ENCODE results near the gene FAAH. TPM values are rescaled to one million over a fixed set of nuclear protein-coding genes. Genes with fewer than 3 reads are reported as not detected.

Gene FAAH
- total RNA-seq, 4 donors from 2014 or later: 103 to 199 (median 152) TPM

DNA sequence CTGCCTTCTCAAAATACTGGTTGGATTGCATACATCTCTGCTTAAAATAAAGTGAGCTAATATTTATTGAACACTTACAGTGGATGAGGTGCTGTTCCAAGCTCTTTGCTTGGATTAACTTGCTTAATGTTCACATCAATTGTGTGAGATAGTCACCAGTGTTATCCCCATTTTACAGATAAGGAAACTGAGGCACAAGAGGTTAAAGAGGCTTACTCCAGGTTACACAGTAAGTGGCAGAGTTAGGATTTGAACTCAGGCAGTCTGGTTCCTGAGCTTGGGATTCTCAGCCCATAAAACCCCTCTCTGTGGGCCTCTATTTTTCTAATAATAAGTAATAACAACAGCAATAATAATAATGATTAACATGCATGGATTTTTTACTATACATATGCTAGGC, 13.6 kb upstream of the FAAH start:
- H3K27ac ChIP-seq: no peak overlapping the region
- no peaks in the 10 kb centered on the region for H3K4me1 ChIP-seq
- H3K9me3 ChIP-seq: no peaks in the 10 kb centered on the region
- no peaks in the 10 kb centered on the region for H3K27me3 ChIP-seq
- intact Hi-C loops (cut with DNase I): no loop called here
- H3K4me3 ChIP-seq (replicated peaks in 1 of 3): no peak overlapping the region
- DNase-seq: no peak
- TF ChIP-seq, protein P1, sequence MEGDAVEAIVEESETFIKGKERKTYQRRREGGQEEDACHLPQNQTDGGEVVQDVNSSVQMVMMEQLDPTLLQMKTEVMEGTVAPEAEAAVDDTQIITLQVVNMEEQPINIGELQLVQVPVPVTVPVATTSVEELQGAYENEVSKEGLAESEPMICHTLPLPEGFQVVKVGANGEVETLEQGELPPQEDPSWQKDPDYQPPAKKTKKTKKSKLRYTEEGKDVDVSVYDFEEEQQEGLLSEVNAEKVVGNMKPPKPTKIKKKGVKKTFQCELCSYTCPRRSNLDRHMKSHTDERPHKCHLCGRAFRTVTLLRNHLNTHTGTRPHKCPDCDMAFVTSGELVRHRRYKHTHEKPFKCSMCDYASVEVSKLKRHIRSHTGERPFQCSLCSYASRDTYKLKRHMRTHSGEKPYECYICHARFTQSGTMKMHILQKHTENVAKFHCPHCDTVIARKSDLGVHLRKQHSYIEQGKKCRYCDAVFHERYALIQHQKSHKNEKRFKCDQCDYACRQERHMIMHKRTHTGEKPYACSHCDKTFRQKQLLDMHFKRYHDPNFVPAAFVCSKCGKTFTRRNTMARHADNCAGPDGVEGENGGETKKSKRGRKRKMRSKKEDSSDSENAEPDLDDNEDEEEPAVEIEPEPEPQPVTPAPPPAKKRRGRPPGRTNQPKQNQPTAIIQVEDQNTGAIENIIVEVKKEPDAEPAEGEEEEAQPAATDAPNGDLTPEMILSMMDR (IDR thresholded peaks at IDR 0.05): no peak
- TF ChIP-seq POLR2A (IDR thresholded peaks at IDR 0.05): no peak
- H3K36me3 ChIP-seq: no peaks in the 10 kb centered on the region

GRCh38 chr1:46393510-46393909, 607 bp upstream of the FAAH start:
- DNase-seq: no peak
- H3K27ac ChIP-seq: peak overlapping the region in 2 of 3 donors; percentile 82
- intact Hi-C loops (cut with DNase I): no loop called here
- 90 to 91% methylated on average over 12 of the region's 12 CpGs for WGBS, 2 donors
- H3K4me3 ChIP-seq (replicated peaks in 1 of 3): no peak overlapping the region
- no peak for TF ChIP-seq POLR2A (IDR thresholded peaks at IDR 0.05)
- TF ChIP-seq, protein P1 (IDR thresholded peaks at IDR 0.05): no peak
- H3K9me3 ChIP-seq: no peaks in the 10 kb centered on the region
- no peaks in the 10 kb centered on the region for H3K36me3 ChIP-seq
- H3K27me3 ChIP-seq: no peaks in the 10 kb centered on the region
- peaks cover 20 to 22% of the 10 kb centered on the region in 2 donors for H3K4me1 ChIP-seq

GRCh38 chr1:46394872-46395465, 852 bp downstream of the FAAH start:
- TF ChIP-seq POLR2A (IDR thresholded peaks at IDR 0.05): peak in 1 of 2 donors; percentile 32
- TF ChIP-seq, protein P1 (IDR thresholded peaks at IDR 0.05): no peak
- Histone ChIP-seq H3K27me3 (no peaks in the 10 kb centered on the region), H3K36me3 (no peaks in the 10 kb centered on the region), H3K9me3 (no peaks in the 10 kb centered on the region), H3K4me3 (replicated peaks in 1 of 3) (peak overlapping the region; percentile 6 to 52 (median 31)), H3K27ac (peak overlapping the region; percentile 82 to 85 (median 82)), H3K4me1 (peaks cover 24 to 31% of the 10 kb centered on the region in 2 donors)
- peak; percentile 87 to 90 for DNase-seq
- WGBS, 2 donors: 9 to 31% methylated on average over 17 of the region's 17 CpGs
- intact Hi-C loops (cut with DNase I): no loop called here

DNA sequence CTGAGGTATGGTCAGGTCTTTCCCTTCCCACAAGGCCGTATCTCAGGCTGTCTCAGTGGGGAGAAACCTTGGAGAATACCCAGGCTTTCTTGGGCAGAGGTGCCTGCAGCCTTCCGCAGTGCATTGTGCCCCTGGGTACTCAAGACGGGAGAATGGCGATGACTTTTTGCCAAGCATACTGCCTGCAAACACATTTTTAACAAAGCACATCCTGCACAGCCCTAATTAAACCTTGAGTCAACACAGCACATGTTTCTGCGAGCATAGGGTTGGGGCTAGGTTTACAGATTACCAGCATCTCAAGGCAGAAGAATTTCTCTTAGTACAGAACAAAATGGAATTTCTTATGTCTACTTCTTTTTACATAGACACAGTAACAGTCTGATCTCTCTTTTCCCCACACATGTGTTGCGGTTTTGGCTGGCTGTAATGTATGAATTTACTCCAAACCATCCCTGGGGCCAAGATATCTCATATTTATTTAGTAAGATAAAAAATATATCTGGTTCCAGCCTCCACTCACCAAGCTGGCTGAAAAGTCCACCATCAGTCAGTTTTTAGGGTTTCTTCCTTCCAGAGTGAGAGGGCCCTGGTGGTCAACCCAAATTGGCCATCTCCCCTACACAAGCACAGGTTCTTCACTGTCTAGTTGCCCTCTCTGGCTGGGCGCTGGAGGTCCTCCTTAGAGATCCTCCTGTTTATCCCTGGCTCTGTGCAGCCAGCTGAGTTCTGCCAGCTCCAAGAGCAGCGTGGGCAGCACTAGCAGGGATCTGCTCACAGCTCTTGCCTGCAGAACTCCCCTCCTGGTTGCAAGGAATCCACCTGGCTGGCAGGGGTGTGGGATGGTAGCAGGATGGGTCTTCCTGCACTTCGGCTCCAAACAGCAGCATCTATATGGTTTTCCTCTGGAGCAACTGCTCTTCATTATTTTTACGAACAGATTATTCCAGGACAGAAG, 2.6 kb downstream of the FAAH start:
- peak in 1 of 2 donors; percentile 18 for DNase-seq
- H3K9me3 ChIP-seq: no peaks in the 10 kb centered on the region
- H3K27me3 ChIP-seq: no peaks in the 10 kb centered on the region
- WGBS, 2 donors: 77 to 84% methylated on average over 10 of the region's 10 CpGs
- intact Hi-C loops (cut with DNase I): no loop called here
- no peaks in the 10 kb centered on the region for H3K36me3 ChIP-seq
- H3K4me1 ChIP-seq: peaks cover 37 to 43% of the 10 kb centered on the region in 2 donors
- TF ChIP-seq, protein P1 (IDR thresholded peaks at IDR 0.05): no peak
- TF ChIP-seq POLR2A (IDR thresholded peaks at IDR 0.05): no peak
- no peak overlapping the region for H3K4me3 ChIP-seq (replicated peaks in 1 of 3)
- peak overlapping the region in 2 of 3 donors; percentile 24 to 82 for H3K27ac ChIP-seq

DNA sequence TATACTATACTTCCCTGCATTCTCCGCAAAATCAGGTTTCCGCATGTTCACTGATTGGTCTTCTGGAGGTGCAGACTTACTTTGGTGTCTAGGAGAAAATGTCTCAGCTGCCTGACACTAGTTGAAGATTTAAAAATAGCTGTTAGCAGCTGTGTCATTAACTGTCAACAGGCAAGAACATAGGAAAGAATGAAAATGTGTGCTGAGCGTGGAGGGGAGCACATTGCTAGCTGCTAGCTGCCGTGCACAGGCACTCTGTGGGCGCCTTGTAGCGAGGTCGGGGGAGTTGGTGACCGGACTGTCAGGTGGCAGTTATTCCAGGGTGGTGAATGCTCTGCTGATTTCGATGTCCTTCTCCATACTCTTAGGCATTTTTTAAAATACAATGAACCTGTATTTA, 5.2 kb downstream of the FAAH start:
- intact Hi-C loops (cut with DNase I): no loop called here
- no peak overlapping the region for H3K4me3 ChIP-seq (replicated peaks in 1 of 3)
- peak; percentile 44 to 65 for DNase-seq
- H3K4me1 ChIP-seq: peaks cover 49 to 51% of the 10 kb centered on the region in 2 donors
- no peaks in the 10 kb centered on the region for H3K36me3 ChIP-seq
- H3K27ac ChIP-seq: no peak overlapping the region
- TF ChIP-seq POLR2A (IDR thresholded peaks at IDR 0.05): no peak
- TF ChIP-seq, protein P1 (IDR thresholded peaks at IDR 0.05): no peak
- no peaks in the 10 kb centered on the region for H3K27me3 ChIP-seq
- WGBS, 2 donors: 70 to 80% methylated on average over 9 of the region's 9 CpGs
- H3K9me3 ChIP-seq: no peaks in the 10 kb centered on the region
